ENCODE measurements around the gene ABCC1.

ABCC1 gene

GRCh38 chr16:16025214-16025968 is 76.0 kb downstream of the ABCC1 start:
- no peak for DNase-seq

GRCh38 chr16:16027728-16028310 is 78.4 kb downstream of the ABCC1 start:
- no peak for DNase-seq

- DNase-seq = no peak
These were observed 79.0 kb downstream of the ABCC1 start for GRCh38 chr16:16028311-16028999.

- no peak for DNase-seq
These were observed 80.1 kb downstream of the ABCC1 start for GRCh38 chr16:16029431-16030011.

- no peak for DNase-seq
These were observed 81.0 kb downstream of the ABCC1 start for GRCh38 chr16:16030449-16030848.

GRCh38 chr16:16031401-16031800 is 82.0 kb downstream of the ABCC1 start:
- DNase-seq = no peak

GRCh38 chr16:16032271-16032979 is 83.0 kb downstream of the ABCC1 start:
- no peak for DNase-seq

- no peak for DNase-seq
These were observed 83.8 kb downstream of the ABCC1 start for GRCh38 chr16:16033208-16033717.

- DNase-seq = no peak
These were observed 87.0 kb downstream of the ABCC1 start for GRCh38 chr16:16036359-16036792.

GRCh38 chr16:16037521-16037920 is 88.1 kb downstream of the ABCC1 start:
- DNase-seq = no peak

GRCh38 chr16:16037970-16038369 is 88.6 kb downstream of the ABCC1 start:
- DNase-seq = no peak

GRCh38 chr16:16038950-16039349 is 89.5 kb downstream of the ABCC1 start:
- no peak for DNase-seq

- DNase-seq = no peak
These were observed 91.9 kb downstream of the ABCC1 start for GRCh38 chr16:16041196-16041892.

GRCh38 chr16:16042076-16042475 is 92.7 kb downstream of the ABCC1 start:
- no peak for DNase-seq

GRCh38 chr16:16045296-16045695 is 95.9 kb downstream of the ABCC1 start:
- no peak for DNase-seq

- DNase-seq = no peak
These were observed 96.5 kb downstream of the ABCC1 start for GRCh38 chr16:16045879-16046278.

GRCh38 chr16:16047761-16048160 is 98.3 kb downstream of the ABCC1 start:
- no peak for DNase-seq

GRCh38 chr16:16048904-16049582 is 99.6 kb downstream of the ABCC1 start:
- DNase-seq = no peak

GRCh38 chr16:16050106-16050505 is 100.7 kb downstream of the ABCC1 start:
- DNase-seq = no peak

- DNase-seq = no peak
These were observed 101.7 kb downstream of the ABCC1 start for GRCh38 chr16:16051132-16051531.

- DNase-seq = no peak
These were observed 103.5 kb downstream of the ABCC1 start for GRCh38 chr16:16052916-16053315.

GRCh38 chr16:16057102-16057501 is 107.7 kb downstream of the ABCC1 start:
- DNase-seq = no peak
